ENCODE results near the gene MDM4. TPM values are rescaled to one million over a fixed set of nuclear protein-coding genes. Genes with fewer than 3 reads are reported as not detected.
A peak's percentile ranks its signal among the peaks of the same experiment; 100 is the strongest.

Gene MDM4, protein sequence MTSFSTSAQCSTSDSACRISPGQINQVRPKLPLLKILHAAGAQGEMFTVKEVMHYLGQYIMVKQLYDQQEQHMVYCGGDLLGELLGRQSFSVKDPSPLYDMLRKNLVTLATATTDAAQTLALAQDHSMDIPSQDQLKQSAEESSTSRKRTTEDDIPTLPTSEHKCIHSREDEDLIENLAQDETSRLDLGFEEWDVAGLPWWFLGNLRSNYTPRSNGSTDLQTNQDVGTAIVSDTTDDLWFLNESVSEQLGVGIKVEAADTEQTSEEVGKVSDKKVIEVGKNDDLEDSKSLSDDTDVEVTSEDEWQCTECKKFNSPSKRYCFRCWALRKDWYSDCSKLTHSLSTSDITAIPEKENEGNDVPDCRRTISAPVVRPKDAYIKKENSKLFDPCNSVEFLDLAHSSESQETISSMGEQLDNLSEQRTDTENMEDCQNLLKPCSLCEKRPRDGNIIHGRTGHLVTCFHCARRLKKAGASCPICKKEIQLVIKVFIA
- total RNA-seq, result 92.5 and 98.2 TPM in 2 replicates
- long read RNA-seq, full-length matches to known transcripts, result 19 of 28 reads
- long read RNA-seq, partial matches to known transcripts, result 1 of 28 reads
- long read RNA-seq, other reads (novel, unspliced or antisense), result 8 of 28 reads

DNA sequence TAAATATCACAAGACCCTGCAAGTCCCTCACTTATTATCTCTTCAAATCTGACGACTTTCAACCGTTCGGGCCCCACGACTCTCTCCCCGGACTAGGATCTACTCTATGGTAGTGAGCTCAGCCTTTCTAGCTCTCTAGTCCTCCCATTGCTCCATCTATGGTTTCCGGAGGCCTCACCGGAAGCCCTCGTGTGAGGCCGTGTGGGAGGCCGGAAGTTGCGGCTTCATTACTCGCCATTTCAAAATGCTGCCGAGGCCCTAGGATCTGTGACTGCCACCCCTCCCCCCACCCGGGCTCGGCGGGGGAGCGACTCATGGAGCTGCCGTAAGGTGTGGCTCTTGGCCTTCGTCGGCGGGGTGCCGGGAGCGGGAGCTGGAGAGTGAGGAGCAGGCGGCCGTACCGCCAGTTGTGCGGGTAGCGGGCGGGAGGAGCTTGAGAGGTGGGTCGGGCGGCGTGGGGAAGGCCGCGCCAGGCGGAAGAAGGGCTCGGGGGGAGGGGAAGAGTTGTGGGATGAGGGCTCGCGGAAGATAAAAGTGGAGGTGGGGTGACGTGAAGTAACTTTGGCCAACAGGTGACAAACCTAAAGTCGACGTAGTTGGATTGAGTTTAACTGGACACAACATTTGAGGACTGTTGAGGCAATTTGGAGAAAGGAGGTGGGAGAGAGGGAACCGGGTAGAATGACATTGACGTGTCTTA is at the start of gene MDM4:
Gene MDM4, plus strand, starts transcription at position 227 of the 700 bp plus-strand sequence. CDS start 9,113 bp downstream, outside the sequence.
- Mint-ChIP-seq H3K27me3 (ENCODE audit: low read depth) (no peaks in the 10 kb centered on the region), H3K4me1 (peaks cover 19% of the 10 kb centered on the region), H3K27ac (ENCODE audit: unreplicated experiment) (no peak within 1 kb of the TSS), H3K9me3 (no peaks in the 10 kb centered on the region), H3K4me3 (no peak within 1 kb of the TSS), H3K36me3 (ENCODE audit: low read depth) (peaks cover 3% of the 10 kb centered on the region)
- TF ChIP-seq, protein P1, sequence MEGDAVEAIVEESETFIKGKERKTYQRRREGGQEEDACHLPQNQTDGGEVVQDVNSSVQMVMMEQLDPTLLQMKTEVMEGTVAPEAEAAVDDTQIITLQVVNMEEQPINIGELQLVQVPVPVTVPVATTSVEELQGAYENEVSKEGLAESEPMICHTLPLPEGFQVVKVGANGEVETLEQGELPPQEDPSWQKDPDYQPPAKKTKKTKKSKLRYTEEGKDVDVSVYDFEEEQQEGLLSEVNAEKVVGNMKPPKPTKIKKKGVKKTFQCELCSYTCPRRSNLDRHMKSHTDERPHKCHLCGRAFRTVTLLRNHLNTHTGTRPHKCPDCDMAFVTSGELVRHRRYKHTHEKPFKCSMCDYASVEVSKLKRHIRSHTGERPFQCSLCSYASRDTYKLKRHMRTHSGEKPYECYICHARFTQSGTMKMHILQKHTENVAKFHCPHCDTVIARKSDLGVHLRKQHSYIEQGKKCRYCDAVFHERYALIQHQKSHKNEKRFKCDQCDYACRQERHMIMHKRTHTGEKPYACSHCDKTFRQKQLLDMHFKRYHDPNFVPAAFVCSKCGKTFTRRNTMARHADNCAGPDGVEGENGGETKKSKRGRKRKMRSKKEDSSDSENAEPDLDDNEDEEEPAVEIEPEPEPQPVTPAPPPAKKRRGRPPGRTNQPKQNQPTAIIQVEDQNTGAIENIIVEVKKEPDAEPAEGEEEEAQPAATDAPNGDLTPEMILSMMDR (conservative IDR thresholded peaks at IDR 0.05), result no peak
- peak; percentile 76 for DNase-seq (ENCODE audit: low read depth, low spot score)

DNA sequence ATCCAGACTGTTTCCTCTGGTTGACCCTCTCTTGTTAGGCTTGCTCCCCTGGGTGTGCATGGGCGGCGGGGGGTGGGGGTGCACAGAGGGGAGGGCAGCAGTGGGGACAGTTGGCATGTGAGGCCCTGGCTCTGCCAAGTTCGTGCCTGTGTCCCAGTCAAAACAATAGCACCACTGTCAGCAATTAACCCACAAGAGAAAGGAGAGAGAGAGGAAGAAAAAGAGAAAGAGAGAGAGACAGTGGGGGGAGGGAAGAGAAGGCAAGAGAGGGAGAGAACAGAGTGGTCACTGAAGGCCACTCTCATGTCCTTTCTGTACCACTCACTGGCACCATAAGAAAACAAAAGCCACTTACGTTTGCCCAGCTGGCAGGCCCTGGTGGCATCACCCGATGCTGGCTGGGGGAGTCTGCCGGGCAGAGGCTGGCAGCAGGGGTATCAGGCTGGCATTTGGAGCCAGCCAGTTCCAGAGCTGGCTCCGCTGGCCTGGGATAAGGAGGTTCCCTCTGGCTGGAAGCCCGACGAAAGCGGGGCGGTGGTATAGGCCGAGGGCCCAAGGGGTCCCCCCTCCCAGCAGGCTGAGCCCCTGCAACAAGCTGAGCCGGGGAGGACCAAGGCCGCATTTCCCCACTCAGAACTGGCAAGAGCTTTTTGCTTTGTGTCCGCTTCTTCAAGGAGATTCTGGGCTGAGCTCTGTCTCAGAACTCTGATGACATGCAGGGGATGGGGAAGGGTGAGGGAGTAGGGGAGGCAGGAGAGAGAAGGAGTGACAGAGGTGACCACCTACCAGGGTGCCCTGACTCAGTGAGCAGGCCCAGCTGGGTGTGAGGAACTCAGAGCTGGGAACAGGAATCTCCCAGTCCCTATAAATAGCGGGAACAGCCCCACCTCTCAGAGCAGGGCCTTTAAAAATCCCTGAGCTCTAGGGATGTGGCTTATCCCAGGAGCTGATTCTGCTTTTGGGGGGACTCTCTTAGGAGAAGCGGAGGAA is 49.5 kb upstream of the MDM4 start:
- peaks cover 5% of the 10 kb centered on the region for H3K4me1 Mint-ChIP-seq
- H3K27me3 Mint-ChIP-seq (ENCODE audit: low read depth), result no peaks in the 10 kb centered on the region
- no peak overlapping the region for H3K4me3 Mint-ChIP-seq
- TF ChIP-seq, protein P1 (conservative IDR thresholded peaks at IDR 0.05), result no peak
- H3K9me3 Mint-ChIP-seq, result no peaks in the 10 kb centered on the region
- peak overlapping the region; percentile 50 for H3K27ac Mint-ChIP-seq (ENCODE audit: unreplicated experiment)
- no peak for DNase-seq (ENCODE audit: low read depth, low spot score)
- peaks cover 26% of the 10 kb centered on the region for H3K36me3 Mint-ChIP-seq (ENCODE audit: low read depth)

DNA sequence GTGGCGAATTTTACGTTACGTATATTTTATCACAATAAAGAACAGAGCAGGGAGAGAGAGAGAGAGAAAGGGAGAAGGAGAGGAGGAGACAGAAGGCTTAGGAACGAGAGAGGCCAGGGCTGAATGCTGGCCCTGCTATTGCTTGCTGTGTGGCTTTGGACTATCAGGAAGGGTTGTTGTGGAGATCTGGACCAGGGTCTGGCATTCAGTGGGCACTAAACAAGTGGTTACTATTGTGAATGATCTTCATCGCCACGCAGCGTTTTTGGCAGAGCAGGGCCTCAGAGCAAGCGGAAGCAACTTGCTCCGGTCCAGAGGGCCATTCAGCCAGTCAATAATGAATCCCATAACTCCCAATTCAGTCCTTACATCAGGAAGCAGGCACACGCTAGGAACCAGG is 48.0 kb upstream of the MDM4 start:
- no peak overlapping the region for H3K4me3 Mint-ChIP-seq
- TF ChIP-seq, protein P1 (conservative IDR thresholded peaks at IDR 0.05), result no peak
- H3K36me3 Mint-ChIP-seq (ENCODE audit: low read depth), result peaks cover 28% of the 10 kb centered on the region
- peaks cover 5% of the 10 kb centered on the region for H3K4me1 Mint-ChIP-seq
- DNase-seq (ENCODE audit: low read depth, low spot score), result no peak
- no peaks in the 10 kb centered on the region for H3K27me3 Mint-ChIP-seq (ENCODE audit: low read depth)
- no peaks in the 10 kb centered on the region for H3K9me3 Mint-ChIP-seq
- no peak overlapping the region for H3K27ac Mint-ChIP-seq (ENCODE audit: unreplicated experiment)

DNA sequence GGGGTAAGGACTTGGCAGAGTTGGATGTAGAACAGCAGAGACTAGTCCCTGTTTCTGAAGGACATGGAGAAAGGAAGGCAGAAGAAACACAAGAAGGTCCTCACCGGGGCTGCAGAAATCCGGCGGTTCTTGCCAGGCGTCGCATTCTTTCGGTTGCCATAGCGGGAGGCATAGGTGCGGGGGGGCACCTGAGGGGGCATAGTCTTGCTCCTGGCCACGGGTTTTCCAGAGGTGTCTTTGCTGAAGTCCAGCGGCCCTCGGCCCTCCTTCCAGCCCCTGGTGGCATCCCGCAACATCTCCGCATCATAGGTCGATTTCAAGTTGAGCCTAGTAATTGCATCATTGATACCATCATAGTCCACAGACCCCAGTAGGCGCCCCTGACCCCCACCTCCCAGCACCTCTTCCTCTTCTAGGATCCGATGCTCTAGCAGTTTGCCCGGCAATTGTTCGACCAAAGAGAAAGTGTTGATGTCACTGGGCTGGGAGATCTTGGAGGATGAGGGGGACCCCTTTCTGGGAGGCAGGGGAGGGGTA is 47.4 kb upstream of the MDM4 start:
- Mint-ChIP-seq H3K4me1 (peaks cover 11% of the 10 kb centered on the region), H3K27me3 (ENCODE audit: low read depth) (no peaks in the 10 kb centered on the region), H3K36me3 (ENCODE audit: low read depth) (peaks cover 28% of the 10 kb centered on the region), H3K4me3 (no peak overlapping the region), H3K27ac (ENCODE audit: unreplicated experiment) (no peak overlapping the region), H3K9me3 (no peaks in the 10 kb centered on the region)
- TF ChIP-seq, protein P1 (conservative IDR thresholded peaks at IDR 0.05), result no peak
- no peak for DNase-seq (ENCODE audit: low read depth, low spot score)
